Glomerular endothelial cell (primary cell): Measurements from ENCODE around the gene TYRO3. TPM values are rescaled to one million over a fixed set of nuclear protein-coding genes. Genes with fewer than 3 reads are reported as not detected.

Experiments
- DNase-seq: peaks from one replicate; pipeline ENCODE4 v3.0.0-alpha.2; 2011; ENCODE audit warnings: low read depth, low spot score; ENCODE audit errors: extremely low read depth
- total RNA-seq: library from RNA; depleted of rRNA; stranded (reverse); fragments of >200 nt; gene quantifications from 2 replicates; pipeline ENCODE4 v1.2.3, GENCODE V29; 2015

The TYRO3 gene
- 9.5 and 19.3 TPM in 2 replicates for total RNA-seq

- DNase-seq, result no peak
Measured at GRCh38 chr15:41558400-41559238, at the start of gene TYRO3. TSS of gene TYRO3 (plus strand) at chr15:41559212. CDS start at chr15:41559258, 46 bp downstream.

DNA sequence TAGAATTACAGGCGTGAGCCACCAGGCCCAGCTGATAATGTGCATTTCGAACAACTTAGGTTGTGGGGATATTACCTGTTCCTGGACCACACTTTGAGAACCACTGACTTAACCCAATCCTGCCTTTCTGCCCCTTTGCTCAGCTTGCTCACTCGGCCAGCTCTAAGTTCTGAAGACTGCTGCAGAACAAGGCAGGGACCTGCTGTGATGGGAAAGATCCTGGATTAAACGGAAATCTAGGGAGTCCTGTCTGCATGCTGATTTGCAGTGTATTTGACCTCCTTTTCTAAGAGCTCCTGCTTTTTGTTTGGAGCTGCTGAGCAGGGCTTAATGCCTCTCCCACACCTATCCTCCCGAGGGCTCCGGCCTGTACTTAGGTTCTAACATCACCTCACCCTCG lies 48.3 kb upstream of the TYRO3 start:
- no peak for DNase-seq

GRCh38 chr15:41511331-41511898 lies 47.6 kb upstream of the TYRO3 start:
- no peak for DNase-seq

- no peak for DNase-seq
Measured at GRCh38 chr15:41511899-41512369, 47.1 kb upstream of the TYRO3 start.

- no peak for DNase-seq
Measured at GRCh38 chr15:41512512-41512939, 46.5 kb upstream of the TYRO3 start.

DNA sequence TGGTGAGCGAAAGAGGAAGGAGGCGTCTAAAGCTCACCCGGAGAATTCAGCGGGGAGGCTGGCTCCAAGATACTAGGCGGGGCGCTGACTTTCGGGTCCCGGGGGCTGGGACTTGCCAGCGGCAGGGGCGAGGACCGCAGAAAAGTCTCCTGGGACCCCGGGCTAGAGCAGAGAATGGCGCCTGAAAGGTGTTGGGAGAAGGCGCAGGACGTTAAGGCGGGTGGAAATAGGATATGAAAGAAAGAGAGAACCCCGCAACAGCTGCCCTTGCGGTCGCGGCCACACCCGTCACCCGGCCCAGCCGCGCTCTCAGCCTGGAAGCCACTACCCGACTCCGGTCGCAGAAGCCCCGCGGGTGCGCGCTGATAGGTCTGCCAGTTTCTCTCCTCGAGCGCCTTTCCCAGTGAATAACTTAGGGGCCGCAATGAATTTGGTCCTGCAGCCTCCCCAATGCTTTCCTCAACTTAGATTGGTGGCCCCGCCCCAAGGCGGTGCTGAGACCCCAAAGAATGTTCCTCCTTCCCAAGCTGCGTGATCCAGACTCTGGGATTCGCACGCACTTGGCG lies 46.0 kb upstream of the TYRO3 start:
- DNase-seq, result no peak

GRCh38 chr15:41513506-41514227 lies 45.3 kb upstream of the TYRO3 start, which contains the start of gene LTK:
TSS of gene LTK (minus strand) at chr15:41513827. CDS start at chr15:41513709, 118 bp downstream.
- DNase-seq, result no peak

DNA sequence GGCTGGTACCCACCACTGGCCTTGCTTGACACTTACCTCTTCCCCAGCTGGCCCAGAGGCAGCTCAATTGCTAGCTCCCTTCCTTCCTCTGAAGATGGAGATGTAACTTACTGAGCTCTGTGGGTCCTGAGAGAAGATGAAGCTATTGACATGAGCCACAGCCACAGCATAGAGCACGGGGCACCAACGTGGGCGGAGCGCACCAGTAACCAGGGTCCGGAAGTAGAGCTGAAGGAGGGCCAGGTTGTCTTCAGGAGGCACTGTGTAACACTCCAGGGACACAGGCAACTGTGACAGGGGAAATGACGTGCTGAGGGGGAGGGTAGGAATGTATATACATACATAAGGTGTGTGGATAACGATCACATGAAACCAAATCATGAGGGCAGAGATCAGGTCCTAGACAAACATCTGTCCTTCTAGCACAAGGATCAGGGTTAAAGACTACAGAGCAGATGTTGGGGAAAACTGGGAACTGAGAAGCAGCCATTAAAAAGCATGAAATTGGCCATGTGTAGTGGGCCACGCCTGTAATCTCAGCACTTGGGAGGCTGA lies 41.0 kb upstream of the TYRO3 start:
- DNase-seq, result no peak

DNA sequence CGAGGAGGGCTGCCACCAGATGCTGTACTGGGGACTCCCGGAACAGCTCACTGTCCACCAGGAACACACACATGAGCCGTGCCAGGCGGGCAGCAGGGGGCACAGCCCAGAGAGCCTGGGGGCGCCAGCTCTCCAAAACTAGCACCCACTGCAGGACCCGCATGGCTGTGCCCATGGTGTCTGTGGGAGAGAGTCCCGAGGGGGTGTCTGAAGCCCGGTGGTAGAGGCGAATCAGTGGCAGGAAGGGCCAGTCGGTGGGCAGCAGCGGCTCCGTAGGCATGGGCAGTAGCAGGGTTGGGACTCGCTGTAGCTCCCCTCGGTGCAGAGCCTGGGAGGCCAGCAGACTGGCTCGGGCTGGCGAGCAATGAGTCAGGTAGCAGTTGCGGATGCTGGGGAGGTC lies 38.4 kb upstream of the TYRO3 start:
- DNase-seq, result no peak

GRCh38 chr15:41521614-41522013 lies 37.4 kb upstream of the TYRO3 start:
- no peak for DNase-seq

- no peak for DNase-seq
Measured at GRCh38 chr15:41523097-41523496, 35.9 kb upstream of the TYRO3 start.

DNA sequence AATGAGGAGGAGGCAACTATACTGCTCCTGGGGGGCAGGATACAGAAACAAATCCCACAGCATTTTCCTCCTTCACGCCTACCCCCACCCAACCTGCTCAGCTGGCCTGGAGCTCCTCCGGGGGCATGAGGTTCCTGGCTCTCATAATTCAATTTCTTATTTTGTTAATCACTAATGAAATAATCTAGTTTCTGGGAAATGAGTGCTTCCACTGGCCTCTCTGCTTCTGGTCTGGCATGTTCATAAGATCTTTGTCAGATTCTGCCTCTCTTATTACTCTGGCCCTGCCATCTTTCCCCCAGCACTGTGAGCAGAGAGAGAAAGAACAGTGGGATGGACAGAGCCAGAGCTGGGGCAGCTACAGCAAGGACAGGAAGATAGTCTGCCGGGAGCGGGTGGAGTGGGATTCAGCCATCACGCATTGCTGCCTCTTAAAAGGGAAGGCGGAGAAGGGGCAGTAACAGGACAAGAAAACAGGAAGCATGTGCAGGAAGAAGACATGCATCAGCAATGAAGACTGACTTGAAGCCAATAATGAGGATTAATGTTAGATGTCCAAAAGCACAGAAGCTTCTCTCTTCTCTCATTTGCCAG lies 28.6 kb upstream of the TYRO3 start:
- DNase-seq, result no peak

DNA sequence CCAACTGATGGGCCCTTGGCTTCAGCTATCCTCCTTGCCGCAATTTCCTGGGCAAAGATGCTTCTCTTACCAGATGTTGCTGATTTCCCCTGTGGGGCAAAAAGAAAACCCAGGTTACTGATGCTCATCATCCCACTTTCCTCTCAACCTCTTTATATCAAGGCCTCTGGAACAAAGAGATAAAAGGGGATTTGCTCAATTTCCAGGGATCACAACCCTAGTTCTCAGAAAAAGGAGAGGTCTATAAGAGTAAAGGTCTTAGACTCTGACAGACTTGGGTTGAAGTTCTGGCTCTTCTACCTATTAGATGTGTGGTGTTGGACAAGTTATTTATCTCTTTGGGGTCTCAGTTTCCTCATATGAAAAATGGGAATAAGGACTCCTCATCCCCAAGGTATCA lies 23.5 kb upstream of the TYRO3 start:
- DNase-seq, result no peak

GRCh38 chr15:41536866-41537265 lies 22.1 kb upstream of the TYRO3 start:
- DNase-seq, result no peak

DNA sequence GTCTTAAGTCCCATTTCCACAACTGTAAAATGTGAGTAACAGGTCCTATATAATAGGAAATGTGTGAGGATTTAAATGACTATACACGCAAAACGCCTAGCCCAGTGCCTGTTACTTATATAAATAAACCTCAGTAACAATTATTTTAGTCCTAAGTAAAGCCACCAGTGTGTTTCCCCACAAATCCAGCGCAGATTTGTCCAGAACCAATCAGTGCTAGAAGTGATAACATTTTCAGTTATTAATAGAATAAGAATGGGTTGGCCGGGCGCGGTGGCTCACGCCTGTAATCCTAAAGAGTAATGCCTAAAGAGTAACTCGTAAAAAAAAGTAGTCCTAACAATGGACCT lies 15.5 kb upstream of the TYRO3 start:
- DNase-seq, result no peak

GRCh38 chr15:41544650-41545015 lies 14.4 kb upstream of the TYRO3 start:
- no peak for DNase-seq

DNA sequence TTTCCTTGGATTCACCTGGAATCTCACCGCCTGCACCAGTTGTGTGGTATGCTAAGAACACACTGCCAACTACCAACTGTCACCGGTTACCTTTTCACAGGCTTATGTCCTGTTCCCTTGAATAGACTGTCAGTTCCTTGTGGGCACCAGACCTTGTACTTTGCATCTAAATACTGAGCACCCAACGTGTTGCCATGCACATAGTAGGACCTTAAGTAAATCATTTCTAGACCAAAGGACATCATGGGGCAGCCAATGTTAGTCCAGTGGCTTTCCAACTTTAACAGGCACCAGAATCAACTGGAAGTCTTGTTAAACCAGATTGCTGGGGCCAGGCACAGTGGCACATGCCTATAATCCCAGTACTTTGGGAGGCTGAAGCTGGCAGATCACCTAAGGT lies 13.8 kb upstream of the TYRO3 start:
- DNase-seq, result no peak

DNA sequence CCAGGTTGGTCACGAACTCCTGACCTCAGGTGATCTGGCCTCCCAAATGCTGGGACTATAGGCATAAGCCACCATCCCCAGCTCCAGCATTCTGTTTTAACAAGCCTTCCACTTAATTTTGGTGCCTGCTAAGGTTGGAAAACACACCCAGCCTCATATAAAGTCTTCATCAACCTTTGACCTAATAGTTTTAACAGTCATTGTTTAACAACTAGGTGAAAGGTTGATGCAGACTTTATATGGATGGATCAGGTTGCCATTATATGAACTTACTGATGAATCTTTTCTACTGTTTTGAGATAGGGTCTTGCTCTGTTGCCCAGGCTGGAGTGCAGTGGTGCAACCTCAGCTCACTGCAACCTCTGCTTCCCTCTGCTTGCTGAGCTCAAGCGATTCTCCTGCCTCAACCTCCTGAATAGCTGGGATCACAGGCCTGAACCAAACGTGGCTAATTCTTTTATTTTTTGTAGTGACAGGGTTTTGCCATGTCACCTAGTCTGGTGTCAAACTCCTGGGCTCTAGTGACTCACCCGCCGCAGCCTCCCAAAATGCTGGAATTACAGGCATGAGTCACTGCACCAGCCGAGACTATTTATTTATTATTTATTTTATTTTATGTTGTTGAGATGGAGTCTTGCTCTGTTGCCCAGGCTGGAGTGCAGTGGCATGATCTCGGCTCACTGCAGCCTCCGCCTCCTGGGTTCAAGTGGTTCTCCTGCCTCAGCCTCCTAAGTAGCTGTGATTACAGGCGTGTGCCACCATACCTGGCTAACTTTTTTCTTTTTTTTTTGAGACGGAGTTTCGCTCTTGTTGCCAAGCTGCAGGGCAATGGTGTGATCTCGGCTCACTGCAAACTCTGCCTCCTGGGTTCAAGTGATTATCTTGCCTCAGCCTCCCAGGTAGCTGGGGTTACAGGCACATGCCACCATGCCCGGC lies 11.9 kb upstream of the TYRO3 start:
- DNase-seq, result no peak

- DNase-seq, result no peak
Measured at GRCh38 chr15:41550066-41550775, 8.8 kb upstream of the TYRO3 start.
